Measurements from ENCODE around the gene WNK4. TPM values are rescaled to one million over a fixed set of nuclear protein-coding genes. Genes with fewer than 3 reads are reported as not detected.

WNK4 gene
- total and polyA plus RNA-seq, 10 of the 15 experiments (the other 5 are each of a cell fraction or from before 2014, with no cell fraction given) = 0.06 to 0.29 (median 0.13) TPM; not detected in 5

GRCh38 chr17:42744806-42745617 lies 35.4 kb upstream of the WNK4 start, which contains the start of gene EZH1 (continued):
- TF ChIP-seq CUX1 (IDR thresholded peaks at IDR 0.05; ENCODE audit: insufficient replicate concordance, low read depth, low read length) (no peak), RAD21 (IDR thresholded peaks at IDR 0.05; ENCODE audit: insufficient read depth, low read depth, low read length) (no peak), BCLAF1 (IDR thresholded peaks at IDR 0.05) (no peak), HCFC1 (IDR thresholded peaks at IDR 0.05; ENCODE audit: low read length) (no peak), RFX5 (IDR thresholded peaks at IDR 0.05; ENCODE audit: low read depth, low read length) (no peak), CREM (IDR thresholded peaks at IDR 0.05; ENCODE audit: low read depth) (no peak), EGR1 (IDR thresholded peaks at IDR 0.05; ENCODE audit: borderline replicate concordance in 1 of 2, low read depth in 2 of 2, low read length in 2 of 2) (no peak), SMC3 (IDR thresholded peaks at IDR 0.05; ENCODE audit: borderline replicate concordance, low read length) (no peak), ZBTB40 (IDR thresholded peaks at IDR 0.05; ENCODE audit: borderline replicate concordance) (no peak; the same call in 1 of the 2 replicates), TBL1XR1 (IDR thresholded peaks at IDR 0.05; ENCODE audit: low read depth, low read length) (no peak), EP300 (IDR thresholded peaks at IDR 0.05; ENCODE audit: borderline replicate concordance in 1 of 2, control insufficient read depth in 1 of 2, low read depth in 2 of 2, low read length in 2 of 2) (no peak)

Measured in GM12878 (cell line).